Activated CD4-positive, alpha-beta T cell treated with anti-CD3 and anti-CD28 coated beads, Interleukin-2, Interleukin-4, amounts not matched to agents 100 ng/mL and 50 ng/mL, durations not matched to agents 16 hours and 8 hours (primary cell): Measurements from ENCODE around the gene NOC4L.
"Not testable (repeated sequence)": the region's sequence is repeated elsewhere in the genome, so short reads cannot be mapped to it uniquely, and the experiment has no call there.

ENCODE experiments used
- DNase-seq: peaks from one replicate; pipeline ENCODE4 v3.0.0-alpha.2; 2020; ENCODE audit warnings: low spot score

Gene NOC4L

GRCh38 chr12:132123970-132124765, 20.1 kb upstream of the NOC4L start:
- DNase-seq: no peak

GRCh38 chr12:132124766-132125425, 19.4 kb upstream of the NOC4L start:
- DNase-seq: no peak

GRCh38 chr12:132125736-132126135, 18.5 kb upstream of the NOC4L start:
- no peak for DNase-seq

GRCh38 chr12:132127041-132127440, 17.2 kb upstream of the NOC4L start:
- no peak for DNase-seq

- DNase-seq: no peak
These were observed 15.2 kb upstream of the NOC4L start for GRCh38 chr12:132129007-132129406.

GRCh38 chr12:132130690-132131089, 13.6 kb upstream of the NOC4L start:
- no peak for DNase-seq

- no peak for DNase-seq
These were observed 13.0 kb upstream of the NOC4L start for GRCh38 chr12:132131229-132131628.

- no peak for DNase-seq
These were observed 12.3 kb upstream of the NOC4L start for GRCh38 chr12:132131952-132132351.

- DNase-seq: no peak
These were observed 11.4 kb upstream of the NOC4L start for GRCh38 chr12:132132609-132133430.

- DNase-seq: no peak
These were observed 10.2 kb upstream of the NOC4L start for GRCh38 chr12:132133952-132134652.

- not testable (repeated sequence) for DNase-seq
These were observed 9.5 kb upstream of the NOC4L start for GRCh38 chr12:132134653-132135183.

GRCh38 chr12:132136226-132136625, 8.0 kb upstream of the NOC4L start:
- DNase-seq: not testable (repeated sequence)

- DNase-seq: no peak
These were observed 6.7 kb upstream of the NOC4L start for GRCh38 chr12:132137483-132138125.

- no peak for DNase-seq
These were observed 5.1 kb upstream of the NOC4L start for GRCh38 chr12:132138941-132139871.

GRCh38 chr12:132139912-132140311, 4.3 kb upstream of the NOC4L start:
- no peak for DNase-seq

- no peak for DNase-seq
These were observed 3.8 kb upstream of the NOC4L start for GRCh38 chr12:132140501-132140900.

- no peak for DNase-seq
These were observed 3.1 kb upstream of the NOC4L start for GRCh38 chr12:132140918-132141841.

- no peak for DNase-seq
These were observed 2.1 kb upstream of the NOC4L start for GRCh38 chr12:132141976-132142678.
